ENCODE data around the gene DDX47.
"Not testable (repeated sequence)": the region's sequence is repeated elsewhere in the genome, so short reads cannot be mapped to it uniquely, and the experiment has no call there.

DDX47 gene

DNA sequence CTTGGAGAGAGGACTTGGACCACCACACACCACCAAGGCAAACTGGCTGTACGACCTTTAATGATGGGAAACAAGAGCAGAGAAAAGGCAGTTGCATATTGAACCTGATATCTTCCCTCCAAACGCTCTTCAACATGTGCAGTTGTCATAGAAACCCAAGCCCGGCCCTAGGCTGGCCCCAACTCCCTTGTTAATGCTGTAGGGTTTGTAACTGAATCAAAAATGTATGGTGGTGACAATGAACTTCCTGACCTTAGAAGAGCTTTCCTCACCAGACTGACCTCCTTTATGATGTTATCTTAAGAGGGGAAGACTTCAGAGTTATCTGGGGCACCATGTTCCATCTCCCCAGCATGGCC lies 15.4 kb upstream of the DDX47 start:
- no peaks in the 10 kb centered on the region for H3K4me1 ChIP-seq (ENCODE audit: insufficient read depth, low read length)
- no peak overlapping the region for H3K27ac ChIP-seq (ENCODE audit: low read depth, low read length)
- H3K4me3 ChIP-seq (ENCODE audit: low read length) = no peak overlapping the region
- H3K27me3 ChIP-seq (ENCODE audit: insufficient read depth, low read length) = no peaks in the 10 kb centered on the region
- no peak overlapping the region for H3K9ac ChIP-seq (ENCODE audit: low read depth, low read length)
- no peaks in the 10 kb centered on the region for H3K36me3 ChIP-seq (ENCODE audit: insufficient read depth, low read length)
- WGBS = 93% methylated on average over 3 of the region's 3 CpGs
- no peaks in the 10 kb centered on the region for H3K9me3 ChIP-seq (ENCODE audit: insufficient read depth, low read depth, low read length)

DNA sequence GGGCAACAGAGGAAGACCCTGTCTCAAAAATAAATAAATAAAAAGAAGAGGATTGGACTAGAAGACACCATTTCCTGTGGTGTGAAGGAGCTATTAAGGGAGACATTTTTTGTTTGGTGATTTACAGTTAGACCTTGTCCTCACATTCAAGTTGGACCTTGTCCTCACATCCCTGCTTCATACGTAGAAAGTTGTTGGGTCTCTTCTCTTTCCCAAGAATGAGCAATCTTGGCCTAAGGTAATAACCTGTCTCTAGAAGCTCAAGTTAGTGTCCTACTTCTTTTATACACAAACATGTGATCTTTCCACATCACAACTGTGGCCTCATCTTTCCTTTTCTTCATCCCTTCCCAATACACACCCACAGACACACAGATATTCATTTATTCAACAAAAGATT lies 14.7 kb upstream of the DDX47 start:
- WGBS = 98% methylated on average over 1 of the region's 1 CpG
- no peaks in the 10 kb centered on the region for H3K4me1 ChIP-seq (ENCODE audit: insufficient read depth, low read length)
- no peak overlapping the region for H3K27ac ChIP-seq (ENCODE audit: low read depth, low read length)
- no peak overlapping the region for H3K9ac ChIP-seq (ENCODE audit: low read depth, low read length)
- H3K36me3 ChIP-seq (ENCODE audit: insufficient read depth, low read length) = no peaks in the 10 kb centered on the region
- H3K4me3 ChIP-seq (ENCODE audit: low read length) = no peak overlapping the region
- H3K27me3 ChIP-seq (ENCODE audit: insufficient read depth, low read length) = no peaks in the 10 kb centered on the region
- no peaks in the 10 kb centered on the region for H3K9me3 ChIP-seq (ENCODE audit: insufficient read depth, low read depth, low read length)

DNA sequence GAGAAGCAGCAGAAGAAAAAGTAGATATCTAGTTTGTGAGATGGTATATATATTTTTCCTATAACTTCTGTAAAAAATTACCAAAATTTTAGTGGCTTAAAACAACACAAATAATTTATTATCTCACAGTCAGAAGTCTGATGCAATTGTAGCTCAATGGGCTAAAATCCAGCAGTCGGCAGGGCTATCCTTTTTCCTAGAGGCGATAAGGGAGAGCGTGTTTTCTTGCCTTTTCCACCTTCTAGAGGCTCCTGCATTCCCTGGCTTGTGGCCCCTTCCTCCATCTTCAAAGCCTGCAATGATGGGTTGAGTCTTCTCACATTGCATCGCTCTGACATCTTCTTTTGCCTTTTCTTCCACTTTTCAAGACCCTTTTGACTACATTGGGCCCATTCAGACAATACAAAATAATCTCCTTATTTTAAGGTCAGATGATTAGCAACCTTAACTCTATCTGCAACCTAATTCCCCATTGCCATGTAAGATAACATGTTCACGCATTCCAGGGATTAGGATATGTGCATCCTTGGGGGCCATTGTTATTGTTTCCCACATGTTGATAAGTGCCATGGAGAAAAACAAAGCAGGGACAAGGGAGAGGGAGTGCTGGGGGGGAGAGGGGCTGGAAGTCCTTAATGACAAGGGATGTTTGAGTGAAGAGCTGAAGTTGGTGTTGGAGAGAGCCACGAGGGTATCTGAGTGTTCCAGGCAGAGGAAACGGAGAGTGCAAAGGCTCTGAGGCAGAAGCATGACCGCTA lies 13.8 kb upstream of the DDX47 start:
- Histone ChIP-seq H3K27ac (ENCODE audit: low read depth, low read length) (no peak overlapping the region), H3K27me3 (ENCODE audit: insufficient read depth, low read length) (no peaks in the 10 kb centered on the region), H3K36me3 (ENCODE audit: insufficient read depth, low read length) (no peaks in the 10 kb centered on the region), H3K4me1 (ENCODE audit: insufficient read depth, low read length) (no peaks in the 10 kb centered on the region), H3K9ac (ENCODE audit: low read depth, low read length) (no peak overlapping the region), H3K4me3 (ENCODE audit: low read length) (no peak overlapping the region), H3K9me3 (ENCODE audit: insufficient read depth, low read depth, low read length) (no peaks in the 10 kb centered on the region)
- WGBS = 79% methylated on average over 8 of the region's 8 CpGs

DNA sequence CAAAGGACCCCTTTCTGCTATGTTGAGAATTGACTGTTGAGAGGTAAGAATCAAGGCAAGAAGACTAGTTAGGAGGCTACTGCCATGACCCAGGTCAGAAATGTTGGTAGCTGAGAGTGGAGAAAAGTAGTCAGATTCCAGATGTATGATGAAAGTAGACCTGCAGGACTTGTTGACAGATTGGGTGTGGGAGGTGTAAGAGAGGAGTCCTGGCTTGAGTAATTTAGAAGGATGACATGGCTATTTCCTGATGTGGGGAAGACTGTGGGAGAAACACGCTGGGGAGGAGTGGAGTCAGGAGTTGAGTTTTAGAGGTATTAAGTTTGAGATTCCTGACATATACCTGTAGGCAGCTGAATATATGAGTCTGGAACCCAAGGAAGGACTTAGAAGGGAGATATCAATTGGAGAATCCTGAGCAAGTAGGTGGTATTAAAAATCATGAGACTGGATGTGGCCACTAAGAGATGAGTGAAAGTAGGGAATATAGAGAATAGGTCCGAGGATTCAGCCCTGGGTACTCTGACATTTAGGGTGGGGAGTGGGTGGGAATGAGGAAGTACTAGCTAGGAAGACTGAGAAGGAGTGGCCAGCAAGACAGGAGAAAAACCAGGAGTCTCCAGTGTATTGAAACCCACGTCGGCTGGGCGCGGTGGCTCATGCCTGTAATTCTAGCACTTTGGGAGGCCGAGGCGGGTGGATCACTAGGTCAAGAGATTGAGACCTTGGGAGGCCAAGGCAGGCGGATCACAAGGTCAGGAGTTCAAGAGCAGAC lies 12.6 kb upstream of the DDX47 start:
- H3K4me1 ChIP-seq (ENCODE audit: insufficient read depth, low read length) = no peaks in the 10 kb centered on the region
- no peaks in the 10 kb centered on the region for H3K9me3 ChIP-seq (ENCODE audit: insufficient read depth, low read depth, low read length)
- no peak overlapping the region for H3K9ac ChIP-seq (ENCODE audit: low read depth, low read length)
- no peak overlapping the region for H3K4me3 ChIP-seq (ENCODE audit: low read length)
- H3K27ac ChIP-seq (ENCODE audit: low read depth, low read length) = no peak overlapping the region
- no peaks in the 10 kb centered on the region for H3K36me3 ChIP-seq (ENCODE audit: insufficient read depth, low read length)
- 91% methylated on average over 9 of the region's 9 CpGs for WGBS
- no peaks in the 10 kb centered on the region for H3K27me3 ChIP-seq (ENCODE audit: insufficient read depth, low read length)

DNA sequence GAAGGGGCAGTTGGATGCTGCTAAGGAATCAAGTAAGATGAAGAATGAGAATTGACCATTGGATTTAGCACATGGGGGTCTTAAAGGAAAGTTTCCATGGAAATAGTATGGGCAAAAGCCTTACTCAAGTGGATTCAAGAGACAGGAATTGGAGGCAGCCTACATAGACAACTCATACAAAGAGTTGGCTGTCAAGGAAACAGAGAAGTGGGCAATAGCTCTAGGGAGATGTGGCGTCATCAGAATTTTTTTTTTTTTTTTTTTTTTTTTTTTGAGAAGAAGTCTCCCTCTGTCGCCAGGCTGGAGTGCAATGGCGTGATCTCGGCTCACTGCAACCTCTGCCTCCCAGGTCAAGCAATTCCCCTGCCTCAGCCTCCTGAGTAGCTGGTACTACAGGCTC lies 11.5 kb upstream of the DDX47 start:
- H3K36me3 ChIP-seq (ENCODE audit: insufficient read depth, low read length); H3K4me3 ChIP-seq (ENCODE audit: low read length); H3K27me3 ChIP-seq (ENCODE audit: insufficient read depth, low read length); H3K9ac ChIP-seq (ENCODE audit: low read depth, low read length); H3K9me3 ChIP-seq (ENCODE audit: insufficient read depth, low read depth, low read length); H3K27ac ChIP-seq (ENCODE audit: low read depth, low read length); H3K4me1 ChIP-seq (ENCODE audit: insufficient read depth, low read length): not testable (repeated sequence)
- 89% methylated on average over 3 of the region's 4 CpGs for WGBS

DNA sequence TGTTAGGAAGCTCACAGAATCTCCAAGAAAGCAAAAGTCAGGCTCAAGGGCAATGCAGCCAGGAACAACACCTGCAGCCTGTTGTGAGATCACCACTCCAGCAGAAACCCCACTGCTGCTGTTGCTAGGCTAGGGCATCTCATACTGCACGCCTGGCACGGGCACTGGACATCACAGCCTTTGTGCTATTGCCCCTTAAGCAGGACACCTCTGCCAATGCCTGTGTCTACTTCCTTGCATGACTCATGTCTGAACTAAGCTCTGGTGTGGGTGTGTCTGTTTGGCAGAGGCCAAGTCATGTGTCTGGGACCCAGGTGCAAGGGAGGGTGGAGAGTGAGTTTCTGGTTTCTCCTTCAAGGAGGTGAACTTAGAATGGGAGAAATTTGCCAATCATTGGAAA lies 10.0 kb upstream of the DDX47 start:
- 91% methylated on average over 2 of the region's 2 CpGs for WGBS
- Histone ChIP-seq H3K36me3 (ENCODE audit: insufficient read depth, low read length) (no peaks in the 10 kb centered on the region), H3K27ac (ENCODE audit: low read depth, low read length) (no peak overlapping the region), H3K4me1 (ENCODE audit: insufficient read depth, low read length) (peaks cover 3% of the 10 kb centered on the region; the same call in 1 of the 2 replicates), H3K4me3 (ENCODE audit: low read length) (no peak overlapping the region), H3K27me3 (ENCODE audit: insufficient read depth, low read length) (no peaks in the 10 kb centered on the region), H3K9ac (ENCODE audit: low read depth, low read length) (no peak overlapping the region), H3K9me3 (ENCODE audit: insufficient read depth, low read depth, low read length) (no peaks in the 10 kb centered on the region)

DNA sequence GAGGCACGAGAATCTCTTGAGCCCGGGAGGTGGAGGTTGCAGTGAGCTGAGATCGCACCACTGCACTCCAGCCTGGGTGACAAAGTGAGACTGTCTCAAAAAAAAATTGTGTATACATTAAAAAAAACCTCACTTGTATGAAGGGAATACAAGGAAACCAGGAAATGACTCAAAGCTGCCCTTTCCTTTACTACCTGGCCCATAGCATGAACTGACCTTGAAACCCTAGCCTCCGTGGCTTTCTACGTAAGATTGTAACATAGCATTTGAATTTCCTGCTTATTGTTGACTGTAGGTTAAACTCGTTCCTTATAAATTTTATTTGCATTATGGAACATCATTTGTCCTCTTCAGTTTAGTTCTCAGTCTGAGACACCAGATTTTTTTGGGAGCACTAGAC lies 9.1 kb upstream of the DDX47 start:
- 92% methylated on average over 5 of the region's 6 CpGs for WGBS
- H3K4me1 ChIP-seq (ENCODE audit: insufficient read depth, low read length) = peaks cover 7% of the 10 kb centered on the region; the same call in 1 of the 2 replicates

DNA sequence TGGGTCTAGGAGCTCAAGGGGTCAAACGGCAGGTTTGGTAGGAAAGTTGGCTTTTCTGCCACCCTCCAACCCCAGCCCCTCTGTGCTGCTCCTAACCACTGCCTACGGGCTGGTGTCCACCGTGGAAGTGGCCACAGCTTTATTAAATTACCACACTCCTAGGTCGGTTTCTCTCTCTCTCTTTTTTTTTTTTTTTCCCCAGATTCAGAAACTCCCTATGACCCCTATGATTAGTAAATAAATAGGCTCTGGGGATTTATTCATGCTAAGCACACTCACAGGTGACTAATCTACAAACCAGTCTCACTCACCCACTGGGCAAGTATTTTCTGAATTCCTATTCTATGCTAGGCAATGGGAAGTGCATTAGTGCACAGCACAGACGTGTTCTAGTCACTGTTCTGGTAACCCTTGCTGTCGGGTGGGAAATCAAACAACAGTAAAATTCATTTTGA lies 8.7 kb upstream of the DDX47 start:
- WGBS = 83% methylated on average over 6 of the region's 6 CpGs
- Histone ChIP-seq H3K9ac (ENCODE audit: low read depth, low read length) (no peak overlapping the region), H3K4me1 (ENCODE audit: insufficient read depth, low read length) (peaks cover 7% of the 10 kb centered on the region; the same call in 1 of the 2 replicates), H3K27ac (ENCODE audit: low read depth, low read length) (no peak overlapping the region), H3K4me3 (ENCODE audit: low read length) (no peak overlapping the region), H3K9me3 (ENCODE audit: insufficient read depth, low read depth, low read length) (no peaks in the 10 kb centered on the region), H3K27me3 (ENCODE audit: insufficient read depth, low read length) (no peaks in the 10 kb centered on the region), H3K36me3 (ENCODE audit: insufficient read depth, low read length) (no peaks in the 10 kb centered on the region)

More for the DNA sequence above, 9.1 kb upstream of the DDX47 start:
- no peak overlapping the region for H3K9ac ChIP-seq (ENCODE audit: low read depth, low read length)
- no peaks in the 10 kb centered on the region for H3K27me3 ChIP-seq (ENCODE audit: insufficient read depth, low read length)
- H3K36me3 ChIP-seq (ENCODE audit: insufficient read depth, low read length) = no peaks in the 10 kb centered on the region
- H3K9me3 ChIP-seq (ENCODE audit: insufficient read depth, low read depth, low read length) = no peaks in the 10 kb centered on the region
- no peak overlapping the region for H3K4me3 ChIP-seq (ENCODE audit: low read length)
- H3K27ac ChIP-seq (ENCODE audit: low read depth, low read length) = no peak overlapping the region

DNA sequence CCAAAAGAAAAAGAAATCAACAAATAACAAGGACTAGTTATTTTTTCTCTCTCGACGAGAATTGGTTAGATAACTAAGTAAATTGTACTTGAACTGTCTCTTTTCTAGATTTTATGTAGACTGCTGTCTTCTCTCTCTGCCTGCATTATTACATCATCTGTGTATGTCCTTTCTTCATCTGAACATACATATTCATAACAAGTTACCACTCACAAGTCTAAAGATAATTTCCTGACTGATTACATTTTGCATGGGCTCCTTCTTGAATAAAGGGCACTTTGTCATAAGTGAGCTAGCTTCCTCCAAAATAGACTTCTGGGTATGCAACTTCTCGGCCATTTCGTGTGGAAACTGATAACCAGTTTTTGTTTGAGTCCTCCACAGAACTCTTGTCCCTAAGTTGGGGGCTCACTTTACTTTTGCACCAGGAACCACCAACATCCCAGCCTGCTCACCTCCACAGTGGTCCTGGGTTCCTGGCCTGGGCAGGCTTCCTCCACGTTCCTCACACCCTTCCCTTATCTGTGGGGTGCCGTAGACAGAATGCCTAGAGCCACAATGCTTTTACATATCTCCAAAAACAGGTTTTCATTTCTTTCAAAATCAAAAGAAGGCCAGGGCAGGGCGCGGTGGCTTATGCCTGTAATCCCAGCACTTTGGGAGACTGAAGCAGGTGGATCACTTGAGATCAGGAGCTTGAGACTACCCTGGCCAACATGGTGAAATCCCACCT lies 6.2 kb upstream of the DDX47 start:
- Histone ChIP-seq H3K36me3 (ENCODE audit: insufficient read depth, low read length) (no peaks in the 10 kb centered on the region), H3K27me3 (ENCODE audit: insufficient read depth, low read length) (no peaks in the 10 kb centered on the region), H3K9me3 (ENCODE audit: insufficient read depth, low read depth, low read length) (no peaks in the 10 kb centered on the region), H3K9ac (ENCODE audit: low read depth, low read length) (no peak overlapping the region), H3K27ac (ENCODE audit: low read depth, low read length) (no peak overlapping the region), H3K4me1 (ENCODE audit: insufficient read depth, low read length) (peaks cover 7% of the 10 kb centered on the region; the same call in 1 of the 2 replicates), H3K4me3 (ENCODE audit: low read length) (no peak overlapping the region)
- 73% methylated on average over 6 of the region's 8 CpGs for WGBS

DNA sequence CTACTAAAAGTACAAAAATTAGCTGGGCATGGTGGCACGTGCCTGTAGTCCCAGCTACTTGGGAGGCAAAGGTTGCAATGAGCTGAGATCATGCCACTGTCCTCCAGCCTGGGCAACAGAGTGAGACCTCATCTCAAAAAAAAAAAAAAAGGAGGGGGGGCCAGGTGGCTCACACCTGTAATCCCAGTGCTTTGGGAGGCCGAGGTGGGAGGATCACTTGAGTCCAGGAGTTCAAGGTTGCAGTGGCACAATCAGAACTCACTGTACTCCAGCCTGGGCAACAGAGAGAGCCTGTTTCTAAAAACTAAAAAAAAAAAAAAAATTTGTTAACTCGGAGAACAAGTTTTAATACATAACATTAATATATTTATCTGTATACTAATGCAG lies 5.6 kb upstream of the DDX47 start:
- H3K4me1 ChIP-seq (ENCODE audit: insufficient read depth, low read length); H3K4me3 ChIP-seq (ENCODE audit: low read length); H3K36me3 ChIP-seq (ENCODE audit: insufficient read depth, low read length); H3K27ac ChIP-seq (ENCODE audit: low read depth, low read length); H3K9me3 ChIP-seq (ENCODE audit: insufficient read depth, low read depth, low read length); H3K27me3 ChIP-seq (ENCODE audit: insufficient read depth, low read length); H3K9ac ChIP-seq (ENCODE audit: low read depth, low read length): not testable (repeated sequence)
- 91% methylated on average over 2 of the region's 3 CpGs for WGBS
